Measurements from ENCODE around the gene DGKI.

The DGKI gene

GRCh38 chr7:137587326-137587725 lies 259.4 kb downstream of the DGKI start:
- DNase-seq: no peak

- DNase-seq: no peak
Observed at GRCh38 chr7:137585591-137585990, 261.2 kb downstream of the DGKI start.

- no peak for DNase-seq
Observed at GRCh38 chr7:137583172-137583571, 263.6 kb downstream of the DGKI start.

- peak; percentile 89 for DNase-seq
Observed at GRCh38 chr7:137579913-137580640, 266.7 kb downstream of the DGKI start.

- DNase-seq: no peak
Observed at GRCh38 chr7:137578541-137578940, 268.2 kb downstream of the DGKI start.

- no peak for DNase-seq
Observed at GRCh38 chr7:137577184-137577583, 269.6 kb downstream of the DGKI start.

GRCh38 chr7:137576481-137576880 lies 270.3 kb downstream of the DGKI start:
- DNase-seq: no peak

- no peak for DNase-seq
Observed at GRCh38 chr7:137574812-137575211, 272.0 kb downstream of the DGKI start.

- no peak for DNase-seq
Observed at GRCh38 chr7:137572056-137572784, 274.6 kb downstream of the DGKI start.

GRCh38 chr7:137564677-137565076 lies 282.1 kb downstream of the DGKI start:
- DNase-seq: no peak

- no peak for DNase-seq
Observed at GRCh38 chr7:137563981-137564380, 282.8 kb downstream of the DGKI start.

GRCh38 chr7:137547485-137547884 lies 299.3 kb downstream of the DGKI start:
- no peak for DNase-seq

- DNase-seq: no peak
Observed at GRCh38 chr7:137546671-137547070, 300.1 kb downstream of the DGKI start.

GRCh38 chr7:137546009-137546408 lies 300.8 kb downstream of the DGKI start:
- no peak for DNase-seq

GRCh38 chr7:137545059-137545716 lies 301.6 kb downstream of the DGKI start:
- DNase-seq: no peak

GRCh38 chr7:137544453-137545058 lies 302.2 kb downstream of the DGKI start:
- DNase-seq: no peak

GRCh38 chr7:137539111-137539715 lies 307.6 kb downstream of the DGKI start:
- peak; percentile 27 for DNase-seq

- peak; percentile 35 for DNase-seq
Observed at GRCh38 chr7:137538361-137538762, 308.4 kb downstream of the DGKI start.

- no peak for DNase-seq
Observed at GRCh38 chr7:137535579-137535978, 311.2 kb downstream of the DGKI start.

GRCh38 chr7:137531671-137532070 lies 315.1 kb downstream of the DGKI start:
- no peak for DNase-seq

GRCh38 chr7:137527634-137528033 lies 319.1 kb downstream of the DGKI start:
- DNase-seq: no peak

GRCh38 chr7:137523171-137523570 lies 323.6 kb downstream of the DGKI start:
- DNase-seq: no peak

GRCh38 chr7:137521451-137521850 lies 325.3 kb downstream of the DGKI start:
- no peak for DNase-seq

Data from kidney glomerular epithelial cell (primary cell).